ENCODE measurements around the gene SLC35F2.

GRCh38 chr11:107842412-107843100 lies 16.0 kb downstream of the SLC35F2 start:
- TF ChIP-seq CTCF (IDR thresholded peaks at IDR 0.05) = no peak
- TF ChIP-seq POLR2A (IDR thresholded peaks at IDR 0.05) = no peak

Measured in ovary (tissue), 3 donors.